ENCODE measurements around the gene SLC25A34.

The SLC25A34 gene

GRCh38 chr1:15714406-15715136, 21.5 kb upstream of the SLC25A34 start:
- no peak for DNase-seq (ENCODE audit: low read depth)

DNA sequence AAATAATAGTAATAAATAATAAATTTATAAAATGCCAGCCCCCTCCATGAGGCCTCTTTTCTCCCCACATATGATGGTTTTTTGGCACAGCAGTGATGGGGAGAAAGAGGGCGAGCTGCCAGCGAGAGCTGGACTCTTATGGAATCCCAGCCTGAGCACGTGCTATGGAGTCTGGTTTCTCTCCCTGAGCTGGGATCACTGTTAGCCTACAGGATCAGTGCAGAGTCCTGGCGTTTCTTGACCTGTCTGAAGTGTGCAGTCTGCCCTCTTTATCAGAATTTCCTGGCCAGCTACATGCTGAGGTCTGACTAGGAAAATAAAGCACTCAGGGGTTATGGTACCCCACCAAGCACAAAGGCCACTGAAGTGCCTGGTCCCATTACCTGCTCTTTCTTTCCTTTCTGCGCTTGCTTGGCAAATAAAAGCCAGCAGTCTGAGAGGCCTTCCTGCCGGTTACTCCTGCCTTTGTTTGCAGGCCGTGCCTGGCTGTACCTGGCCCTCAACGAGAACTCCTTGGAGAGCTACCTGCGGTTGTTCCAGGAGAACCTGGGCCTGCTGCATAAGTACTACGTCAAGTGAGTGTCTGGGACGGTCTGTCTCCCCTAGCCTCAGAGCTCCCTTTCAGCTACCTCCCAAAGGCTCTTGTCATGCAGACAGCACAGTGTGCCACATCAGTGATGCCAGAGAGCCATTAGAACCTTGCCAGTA, 18.5 kb upstream of the SLC25A34 start:
- DNase-seq (ENCODE audit: low read depth): no peak

GRCh38 chr1:15718199-15718601, 17.9 kb upstream of the SLC25A34 start:
- DNase-seq (ENCODE audit: low read depth): no peak

DNA sequence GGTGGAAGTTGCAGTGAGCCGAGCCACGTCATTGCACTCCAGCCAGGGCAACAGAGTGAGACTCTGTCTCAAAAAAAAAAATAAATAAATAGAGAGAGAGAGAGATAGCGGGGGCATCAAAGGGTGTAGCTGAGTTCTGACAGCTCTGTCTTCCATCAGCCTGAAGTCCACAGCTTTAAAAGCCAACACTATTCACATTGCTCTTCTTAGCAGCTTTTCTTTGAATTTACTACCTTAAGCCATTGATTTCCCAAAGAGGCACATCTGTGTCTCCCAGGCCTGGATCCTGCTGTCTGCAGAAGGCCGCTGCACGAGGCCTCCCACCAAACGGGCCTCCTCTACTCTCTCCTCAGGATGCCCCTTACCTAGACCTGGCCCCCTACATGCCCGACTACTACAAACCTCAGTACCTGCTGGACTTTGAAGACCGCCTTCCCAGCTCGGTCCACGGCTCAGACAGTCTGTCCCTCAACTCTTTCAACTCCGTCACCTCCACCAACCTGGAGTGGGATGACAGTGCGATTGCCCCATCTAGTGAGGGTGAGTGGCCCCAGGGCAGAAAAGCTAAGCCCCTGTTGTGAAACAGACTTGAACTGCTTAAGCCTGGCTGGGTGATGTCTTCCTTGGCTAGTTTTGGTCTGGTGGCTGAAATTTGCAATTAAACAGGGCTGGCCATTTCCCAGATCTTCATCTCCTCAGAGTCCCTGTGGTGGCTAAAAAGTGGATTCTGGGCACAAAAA, 16.5 kb upstream of the SLC25A34 start:
- no peak for DNase-seq (ENCODE audit: low read depth)

GRCh38 chr1:15720861-15721260, 15.2 kb upstream of the SLC25A34 start:
- no peak for DNase-seq (ENCODE audit: low read depth)

DNA sequence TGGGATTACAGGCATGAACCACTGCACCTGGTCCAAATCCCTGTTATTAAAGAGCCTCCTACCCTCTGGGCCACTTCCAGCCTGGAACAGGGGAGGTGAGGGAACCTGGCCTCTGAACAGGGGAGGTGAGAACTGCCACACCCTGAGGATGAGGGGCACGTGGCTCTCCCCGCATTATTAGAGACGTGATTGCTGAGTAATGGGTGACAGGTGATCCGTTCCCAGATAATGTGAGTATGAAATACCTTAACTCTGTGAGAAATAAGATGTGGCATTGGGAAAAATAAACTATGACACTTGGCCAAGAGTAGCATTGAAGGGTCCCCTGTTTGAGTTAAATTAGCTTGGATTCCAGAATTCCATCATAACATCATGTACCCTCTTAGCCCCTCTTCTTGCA, 13.6 kb upstream of the SLC25A34 start:
- DNase-seq (ENCODE audit: low read depth): no peak

DNA sequence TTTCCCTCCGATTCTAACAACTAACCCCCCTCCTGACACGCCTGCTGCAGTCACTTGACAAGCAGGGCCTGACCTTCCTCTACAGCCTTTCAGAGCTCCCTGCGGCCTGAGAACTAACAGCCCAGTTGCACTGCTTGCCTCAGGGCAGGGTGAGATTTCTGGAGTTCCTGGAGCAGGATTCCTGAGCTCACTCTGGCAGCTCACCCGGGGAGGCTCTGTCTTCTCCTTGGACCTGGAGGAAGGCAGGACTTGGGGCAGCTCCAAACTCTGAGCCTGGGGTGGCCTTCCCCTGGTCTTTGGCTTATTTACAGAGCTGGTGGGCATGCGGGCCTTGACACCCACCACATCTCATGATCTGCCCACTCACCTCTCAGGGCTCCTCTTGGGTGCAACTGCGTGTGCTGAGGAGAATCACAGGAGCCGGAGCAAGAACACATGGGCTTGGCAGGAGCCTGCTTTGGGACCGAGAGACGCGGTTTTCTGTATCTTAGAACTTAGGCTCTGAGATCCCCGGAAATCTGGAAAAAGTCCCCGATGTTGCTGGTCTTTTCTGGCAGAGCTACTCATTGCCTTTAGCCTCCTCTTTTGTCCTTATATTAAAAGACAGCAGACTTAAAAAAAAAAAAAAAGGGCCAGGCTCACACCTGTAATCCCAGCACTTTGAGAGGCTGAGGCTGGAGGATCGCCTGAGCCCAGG, 13.1 kb upstream of the SLC25A34 start:
- no peak for DNase-seq (ENCODE audit: low read depth)

GRCh38 chr1:15723631-15724246, 12.3 kb upstream of the SLC25A34 start:
- DNase-seq (ENCODE audit: low read depth): no peak

DNA sequence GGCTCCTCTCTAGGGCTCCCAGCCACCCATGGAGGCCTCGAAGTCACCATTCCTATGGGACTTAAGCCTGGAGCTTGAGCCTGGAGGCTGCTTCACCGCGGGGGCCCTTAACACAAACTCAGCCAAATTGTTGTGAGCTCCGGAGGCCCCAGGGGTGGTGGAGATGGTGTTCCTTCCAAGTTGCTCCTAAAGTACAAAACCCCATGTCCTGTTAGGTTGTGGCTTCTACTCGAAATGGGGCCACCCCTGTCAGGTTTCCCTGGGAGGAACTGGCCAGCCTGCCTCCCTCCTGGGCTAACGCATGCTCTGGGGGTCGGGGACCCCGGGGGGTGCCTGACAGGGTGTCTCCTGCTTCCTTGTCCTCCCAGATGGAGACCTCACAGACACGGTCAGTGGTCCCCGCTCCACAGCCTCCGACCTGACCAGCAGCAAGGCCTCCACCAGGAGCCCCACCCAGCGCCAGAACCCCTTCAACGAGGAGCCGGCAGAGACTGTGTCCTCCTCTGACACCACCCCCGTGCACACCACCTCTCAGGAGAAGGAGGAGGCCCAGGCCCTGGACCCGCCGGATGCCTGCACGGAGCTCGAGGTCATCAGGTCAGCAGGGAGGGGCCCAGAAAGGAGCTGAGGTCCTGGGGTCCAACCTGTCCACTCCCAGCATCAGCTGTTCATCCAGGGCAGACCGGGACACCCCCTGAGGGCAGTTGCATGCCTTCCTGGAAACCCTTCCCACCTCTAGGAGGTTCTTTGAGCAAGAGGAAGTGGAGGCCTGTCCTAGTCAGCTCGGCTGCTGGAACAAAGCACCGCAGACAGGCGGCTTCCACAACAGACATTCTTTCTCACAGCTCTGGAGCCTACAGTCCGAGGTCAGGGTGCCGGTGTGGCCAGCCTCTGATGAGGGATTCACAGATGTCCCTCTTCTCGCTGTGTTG, 10.8 kb upstream of the SLC25A34 start:
- no peak for DNase-seq (ENCODE audit: low read depth)

DNA sequence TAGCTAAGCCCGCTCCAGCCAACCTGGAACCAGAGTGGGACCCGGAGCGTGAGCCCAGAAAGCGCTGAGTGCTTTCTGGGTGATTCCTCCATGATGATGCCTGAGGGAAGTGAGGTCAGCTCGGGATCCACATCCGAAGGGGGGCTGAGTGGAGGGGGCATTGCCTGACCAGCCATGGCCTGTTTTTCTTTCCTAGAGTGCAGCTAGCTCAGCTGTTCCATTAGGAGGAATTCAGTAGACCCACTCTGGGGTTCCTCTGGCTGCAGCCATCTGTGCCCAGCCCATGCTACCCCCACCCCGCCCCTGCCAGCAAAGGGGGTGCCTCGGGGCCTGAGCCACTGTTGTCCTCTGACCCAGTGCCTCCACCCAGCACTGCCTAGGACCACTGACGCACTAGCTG, 9.6 kb upstream of the SLC25A34 start:
- no peak for DNase-seq (ENCODE audit: low read depth)

DNA sequence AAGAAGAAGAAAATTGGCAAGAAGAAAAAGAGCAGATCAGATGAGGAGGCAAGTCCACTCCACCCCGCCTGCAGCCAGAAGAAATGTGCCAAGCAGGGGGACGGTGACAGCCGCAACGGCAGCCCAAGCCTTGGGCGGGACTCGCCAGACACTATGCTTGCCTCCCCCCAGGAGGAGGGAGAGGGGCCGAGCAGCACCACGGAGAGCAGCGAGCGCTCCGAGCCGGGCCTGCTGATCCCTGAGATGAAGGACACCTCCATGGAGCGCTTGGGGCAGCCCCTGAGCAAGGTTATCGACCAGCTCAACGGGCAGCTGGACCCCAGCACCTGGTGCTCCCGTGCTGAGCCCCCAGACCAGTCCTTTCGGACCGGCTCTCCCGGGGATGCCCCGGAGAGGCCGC, 9.0 kb upstream of the SLC25A34 start:
- DNase-seq (ENCODE audit: low read depth): no peak

DNA sequence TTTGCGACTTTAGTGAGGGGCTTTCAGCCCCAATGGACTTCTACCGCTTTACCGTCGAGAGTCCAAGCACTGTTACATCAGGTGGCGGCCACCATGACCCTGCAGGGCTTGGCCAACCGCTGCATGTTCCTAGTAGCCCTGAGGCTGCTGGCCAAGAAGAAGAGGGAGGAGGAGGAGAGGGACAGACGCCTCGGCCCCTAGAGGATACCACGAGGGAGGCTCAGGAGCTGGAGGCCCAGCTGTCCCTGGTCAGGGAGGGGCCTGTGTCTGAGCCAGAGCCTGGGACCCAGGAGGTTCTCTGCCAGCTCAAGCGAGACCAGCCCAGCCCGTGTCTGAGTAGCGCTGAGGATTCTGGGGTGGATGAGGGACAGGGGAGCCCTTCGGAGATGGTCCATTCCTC, 8.6 kb upstream of the SLC25A34 start:
- no peak for DNase-seq (ENCODE audit: low read depth)

GRCh38 chr1:15727866-15728534, 8.1 kb upstream of the SLC25A34 start:
- DNase-seq (ENCODE audit: low read depth): no peak

- no peak for DNase-seq (ENCODE audit: low read depth)
Observed at GRCh38 chr1:15728937-15729657, 7.0 kb upstream of the SLC25A34 start.

DNA sequence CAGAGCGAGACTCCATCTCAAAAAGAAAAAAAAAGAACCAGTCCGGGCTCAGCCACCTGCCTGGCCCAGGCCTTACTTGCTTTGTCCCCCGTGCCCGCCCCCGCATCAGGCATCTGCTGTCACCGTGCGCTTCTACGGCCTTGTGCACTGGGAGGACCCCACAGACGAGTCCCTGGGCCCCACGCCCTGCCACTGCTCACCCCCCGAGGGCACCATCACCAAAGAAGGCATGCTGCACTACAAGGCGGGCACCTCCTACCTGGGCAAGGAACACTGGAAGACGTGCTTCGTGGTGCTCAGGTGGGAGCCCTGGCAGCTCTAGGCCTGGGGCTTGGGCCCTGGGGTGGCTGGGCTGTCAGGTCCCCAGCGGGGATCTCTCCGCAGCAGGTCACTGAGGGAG, 5.6 kb upstream of the SLC25A34 start:
- no peak for DNase-seq (ENCODE audit: low read depth)

DNA sequence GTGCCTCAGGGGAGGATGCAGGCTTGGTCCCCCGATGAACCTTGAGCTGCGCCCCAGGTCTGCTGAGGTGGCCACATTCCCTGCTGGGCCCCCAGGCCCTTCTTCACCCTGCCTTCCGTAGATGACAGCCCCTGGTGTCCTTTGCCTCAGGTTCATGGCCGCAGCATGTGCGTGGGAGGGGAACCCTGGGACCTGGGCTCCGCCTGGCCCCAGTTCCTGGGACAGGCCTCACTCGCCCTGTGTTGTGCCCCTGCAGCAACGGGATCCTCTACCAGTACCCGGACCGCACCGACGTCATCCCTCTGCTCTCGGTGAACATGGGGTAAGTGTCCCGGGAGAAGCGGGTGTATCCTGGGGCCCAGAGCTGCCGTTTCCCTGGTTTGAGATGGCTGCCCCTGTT, 5.1 kb upstream of the SLC25A34 start:
- DNase-seq (ENCODE audit: low read depth): no peak

- no peak for DNase-seq (ENCODE audit: low read depth)
Observed at GRCh38 chr1:15731735-15732685, 4.0 kb upstream of the SLC25A34 start.

GRCh38 chr1:15732686-15733081, 3.4 kb upstream of the SLC25A34 start:
- no peak for DNase-seq (ENCODE audit: low read depth)
